NB4 (cell line): ENCODE data around the gene MAK.
"Not testable (repeated sequence)": the region's sequence is repeated elsewhere in the genome, so short reads cannot be mapped to it uniquely, and the experiment has no call there.

Source experiments
- DNase-seq: peaks from one replicate; pipeline ENCODE4 v3.0.0; 2010; ENCODE audit warnings: low read depth
- H3K4me3 ChIP-seq: one replicate; pipeline ENCODE4 v1.5.1; 2011; ENCODE audit warnings: mild to moderate bottlenecking, low read depth, low read length, moderate library complexity
- MAX ChIP-seq: IDR thresholded peaks from 2 replicates; pipeline ENCODE4 v1.6.1; 2011; ENCODE audit warnings: low read depth, low read length
- MYC ChIP-seq: IDR thresholded peaks from 2 replicates; pipeline ENCODE4 v1.6.1; 2011; ENCODE audit warnings: low read depth, low read length
- POLR2A ChIP-seq: IDR thresholded peaks from 2 replicates; pipeline ENCODE4 v1.6.1; 2011; ENCODE audit warnings: mild to moderate bottlenecking; ENCODE audit not compliant: insufficient read length; ENCODE audit errors: extremely low read depth
- TF ChIP-seq, protein P1 (sequence below): IDR thresholded peaks from one replicate; pipeline ENCODE4 v1.5.1; 2012; ENCODE audit warnings: low read depth, low read length

Gene MAK

DNA sequence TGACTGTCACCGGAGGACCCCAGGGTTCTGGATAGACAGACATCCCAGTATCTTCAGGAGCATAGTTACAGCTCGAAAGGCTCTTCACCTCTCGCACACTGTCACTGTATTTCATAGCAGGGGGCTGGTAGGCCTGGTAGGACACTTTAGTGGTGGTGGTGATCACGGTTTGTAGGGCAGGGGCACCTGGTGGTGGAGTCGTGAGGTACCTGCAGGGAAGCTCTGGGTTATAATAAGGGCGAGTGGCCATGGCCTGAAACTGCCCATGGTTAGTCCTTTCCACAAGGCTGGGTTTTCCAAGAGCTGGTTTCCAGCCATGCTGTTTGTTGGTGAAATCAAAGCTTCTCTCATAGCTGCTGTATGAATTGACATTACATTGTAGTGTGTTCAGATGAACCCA lies 35.9 kb upstream of the MAK start:
- TF ChIP-seq, protein P1, sequence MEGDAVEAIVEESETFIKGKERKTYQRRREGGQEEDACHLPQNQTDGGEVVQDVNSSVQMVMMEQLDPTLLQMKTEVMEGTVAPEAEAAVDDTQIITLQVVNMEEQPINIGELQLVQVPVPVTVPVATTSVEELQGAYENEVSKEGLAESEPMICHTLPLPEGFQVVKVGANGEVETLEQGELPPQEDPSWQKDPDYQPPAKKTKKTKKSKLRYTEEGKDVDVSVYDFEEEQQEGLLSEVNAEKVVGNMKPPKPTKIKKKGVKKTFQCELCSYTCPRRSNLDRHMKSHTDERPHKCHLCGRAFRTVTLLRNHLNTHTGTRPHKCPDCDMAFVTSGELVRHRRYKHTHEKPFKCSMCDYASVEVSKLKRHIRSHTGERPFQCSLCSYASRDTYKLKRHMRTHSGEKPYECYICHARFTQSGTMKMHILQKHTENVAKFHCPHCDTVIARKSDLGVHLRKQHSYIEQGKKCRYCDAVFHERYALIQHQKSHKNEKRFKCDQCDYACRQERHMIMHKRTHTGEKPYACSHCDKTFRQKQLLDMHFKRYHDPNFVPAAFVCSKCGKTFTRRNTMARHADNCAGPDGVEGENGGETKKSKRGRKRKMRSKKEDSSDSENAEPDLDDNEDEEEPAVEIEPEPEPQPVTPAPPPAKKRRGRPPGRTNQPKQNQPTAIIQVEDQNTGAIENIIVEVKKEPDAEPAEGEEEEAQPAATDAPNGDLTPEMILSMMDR: no peak
- no peak for TF ChIP-seq POLR2A
- no peak for TF ChIP-seq MAX
- no peak overlapping the region for H3K4me3 ChIP-seq
- DNase-seq: no peak

DNA sequence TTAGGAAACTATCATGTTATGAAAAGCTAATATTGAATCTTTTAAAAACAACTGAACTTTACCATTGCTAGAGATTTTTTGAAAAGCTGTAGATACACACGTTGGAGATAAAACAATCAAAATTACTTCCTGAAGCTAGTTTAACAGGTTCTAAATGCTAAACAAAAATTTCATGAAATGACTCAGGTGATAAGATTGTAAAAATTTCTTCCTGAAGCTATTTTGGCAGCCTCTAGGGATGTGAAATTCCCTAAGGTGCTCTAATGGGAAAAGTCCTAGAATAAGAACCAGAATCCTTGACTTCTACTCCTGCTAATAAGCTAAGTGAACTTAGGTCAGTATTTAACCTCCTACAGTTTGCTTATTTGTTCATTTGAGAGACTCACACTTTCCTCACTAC lies 35.0 kb upstream of the MAK start:
- DNase-seq: no peak
- TF ChIP-seq POLR2A (no peak), MYC (no peak), MAX (no peak)
- TF ChIP-seq, protein P1: no peak
- no peak overlapping the region for H3K4me3 ChIP-seq

DNA sequence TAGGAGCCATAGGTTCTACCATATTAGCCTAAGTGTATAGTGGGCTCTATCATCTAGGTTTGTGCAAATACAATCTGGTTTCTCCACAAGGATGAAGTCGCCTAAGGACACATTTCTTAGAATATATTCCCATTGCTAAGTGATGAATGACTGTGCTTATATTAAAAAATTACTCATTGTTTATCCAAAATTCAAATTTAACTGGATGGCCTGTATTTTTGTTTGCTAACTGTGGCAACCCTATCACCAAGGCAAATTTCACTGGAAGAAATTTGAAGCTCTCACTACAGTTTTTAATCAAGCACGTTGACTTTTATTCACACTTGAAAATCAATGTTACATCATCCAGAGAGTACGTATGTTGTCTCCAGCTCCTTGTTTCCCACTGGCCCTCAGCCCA lies 29.6 kb upstream of the MAK start:
- no peak for TF ChIP-seq MAX
- no peak for TF ChIP-seq MYC
- TF ChIP-seq, protein P1: no peak
- no peak for TF ChIP-seq POLR2A
- no peak overlapping the region for H3K4me3 ChIP-seq
- DNase-seq: no peak

GRCh38 chr6:10866709-10867108 lies 28.4 kb upstream of the MAK start:
- not testable (repeated sequence) for DNase-seq

GRCh38 chr6:10863031-10863430 lies 24.7 kb upstream of the MAK start:
- not testable (repeated sequence) for DNase-seq, H3K4me3 ChIP-seq

More at GRCh38 chr6:10866709-10867108, 28.4 kb upstream of the MAK start:
- not testable (repeated sequence) for H3K4me3 ChIP-seq

- TF ChIP-seq MYC: no peak
- TF ChIP-seq, protein P1: no peak
- TF ChIP-seq POLR2A: no peak
- no peak for TF ChIP-seq MAX
- no peak overlapping the region for H3K4me3 ChIP-seq
- no peak for DNase-seq
Measured at GRCh38 chr6:10862361-10862760, 24.0 kb upstream of the MAK start.

DNA sequence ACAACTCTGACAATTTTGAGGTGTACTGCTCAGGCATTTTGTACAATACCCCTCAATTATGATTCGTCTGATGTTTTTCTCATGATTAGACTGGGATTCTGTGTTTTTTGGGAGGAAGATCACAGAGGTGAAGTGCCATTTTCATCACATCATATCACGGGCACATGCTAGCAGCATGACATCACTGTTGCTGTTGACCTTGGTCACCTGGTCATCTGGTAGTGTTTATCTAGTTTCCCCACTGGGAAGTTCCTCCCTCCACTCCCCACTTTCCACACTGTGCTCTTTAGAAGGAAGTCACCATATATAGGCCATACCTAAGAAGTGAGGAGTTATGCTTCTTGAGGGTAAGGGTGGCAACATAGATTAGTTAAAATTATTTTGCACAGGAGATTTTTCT lies 22.7 kb upstream of the MAK start:
- no peak for DNase-seq
- H3K4me3 ChIP-seq: no peak overlapping the region
- TF ChIP-seq MYC (no peak), MAX (no peak), POLR2A (no peak)
- TF ChIP-seq, protein P1: no peak
